Measurements from ENCODE around the gene VPS18.

The VPS18 gene

DNA sequence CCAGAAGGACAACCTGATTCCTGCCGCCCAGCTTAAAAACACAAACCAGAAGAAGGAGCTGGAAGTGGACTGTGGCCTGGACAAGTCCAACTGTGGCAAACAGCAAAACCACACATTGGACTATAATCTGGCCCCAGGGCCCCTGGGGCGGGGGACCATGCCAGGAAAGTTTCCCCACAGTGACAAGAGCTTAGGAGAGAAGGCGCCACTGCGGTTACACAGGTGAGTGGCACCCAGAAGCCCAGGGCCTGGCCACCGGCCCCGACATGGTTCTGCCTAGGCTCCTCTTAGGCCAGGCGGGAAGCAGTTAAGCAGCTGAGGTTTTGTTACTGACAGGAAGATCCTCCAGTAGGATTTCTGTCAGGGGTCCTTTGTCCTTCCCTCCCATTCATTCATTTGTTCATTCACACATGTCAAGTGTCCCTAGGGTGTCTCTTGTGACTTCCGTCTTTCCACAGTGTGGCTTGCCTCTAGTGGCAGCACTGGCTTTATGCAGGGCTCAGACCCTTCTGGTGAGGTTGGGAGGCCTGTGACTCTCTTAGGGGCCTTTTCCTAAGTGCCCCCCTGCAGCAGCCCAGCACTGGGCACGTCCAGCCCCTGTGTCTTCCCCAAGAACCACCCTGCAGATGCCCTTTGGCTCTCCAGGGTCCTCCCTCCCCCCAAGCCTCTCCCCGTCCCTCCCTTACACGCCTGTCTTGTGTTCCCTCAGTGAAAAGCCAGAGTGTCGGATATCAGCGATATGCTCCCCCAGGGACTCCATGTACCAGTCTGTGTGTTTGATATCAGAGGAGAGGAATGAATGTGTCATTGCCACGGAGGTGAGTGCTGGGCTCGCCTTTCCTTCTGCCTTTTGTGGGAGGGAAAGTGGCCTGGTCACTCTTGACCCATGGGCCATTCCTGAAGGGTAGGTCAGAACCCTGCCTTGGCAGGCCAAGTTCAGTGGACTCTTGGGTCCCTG, 42.7 kb downstream of the VPS18 start:
- DNase-seq, result no peak

DNA sequence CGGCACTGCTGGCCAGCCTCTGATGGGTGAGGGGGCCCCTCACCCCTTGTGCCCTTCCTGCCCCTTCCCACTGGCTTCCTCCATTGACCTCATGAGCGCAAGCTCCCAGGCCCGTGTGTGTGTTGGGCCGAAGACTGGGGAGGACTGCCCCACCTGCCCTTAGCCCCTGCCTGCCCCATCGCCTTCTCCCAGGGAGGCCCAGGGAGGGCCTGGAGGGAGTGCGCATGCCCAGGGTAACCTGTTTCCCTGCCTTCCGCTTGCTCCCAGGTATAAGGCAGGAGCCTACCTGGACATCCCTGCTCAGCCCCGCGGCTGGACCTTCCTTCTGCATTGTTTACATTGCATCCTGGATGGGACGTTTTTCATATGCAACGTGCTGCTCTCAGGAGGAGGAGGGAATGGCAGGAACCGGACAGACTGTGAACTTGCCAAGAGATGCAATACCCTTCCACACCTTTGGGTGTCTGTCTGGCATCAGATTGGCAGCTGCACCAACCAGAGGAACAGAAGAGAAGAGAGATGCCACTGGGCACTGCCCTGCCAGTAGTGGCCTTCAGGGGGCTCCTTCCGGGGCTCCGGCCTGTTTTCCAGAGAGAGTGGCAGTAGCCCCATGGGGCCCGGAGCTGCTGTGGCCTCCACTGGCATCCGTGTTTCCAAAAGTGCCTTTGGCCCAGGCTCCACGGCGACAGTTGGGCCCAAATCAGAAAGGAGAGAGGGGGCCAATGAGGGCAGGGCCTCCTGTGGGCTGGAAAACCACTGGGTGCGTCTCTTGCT, 43.7 kb downstream of the VPS18 start:
- DNase-seq, result no peak

DNA sequence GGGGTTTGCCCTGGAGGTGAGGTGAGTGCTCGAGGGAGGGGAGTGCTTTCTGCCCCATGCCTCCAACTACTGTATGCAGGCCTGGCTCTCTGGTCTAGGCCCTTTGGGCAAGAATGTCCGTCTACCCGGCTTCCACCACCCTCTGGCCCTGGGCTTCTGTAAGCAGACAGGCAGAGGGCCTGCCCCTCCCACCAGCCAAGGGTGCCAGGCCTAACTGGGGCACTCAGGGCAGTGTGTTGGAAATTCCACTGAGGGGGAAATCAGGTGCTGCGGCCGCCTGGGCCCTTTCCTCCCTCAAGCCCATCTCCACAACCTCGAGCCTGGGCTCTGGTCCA, 44.3 kb downstream of the VPS18 start:
- DNase-seq, result no peak

DNA sequence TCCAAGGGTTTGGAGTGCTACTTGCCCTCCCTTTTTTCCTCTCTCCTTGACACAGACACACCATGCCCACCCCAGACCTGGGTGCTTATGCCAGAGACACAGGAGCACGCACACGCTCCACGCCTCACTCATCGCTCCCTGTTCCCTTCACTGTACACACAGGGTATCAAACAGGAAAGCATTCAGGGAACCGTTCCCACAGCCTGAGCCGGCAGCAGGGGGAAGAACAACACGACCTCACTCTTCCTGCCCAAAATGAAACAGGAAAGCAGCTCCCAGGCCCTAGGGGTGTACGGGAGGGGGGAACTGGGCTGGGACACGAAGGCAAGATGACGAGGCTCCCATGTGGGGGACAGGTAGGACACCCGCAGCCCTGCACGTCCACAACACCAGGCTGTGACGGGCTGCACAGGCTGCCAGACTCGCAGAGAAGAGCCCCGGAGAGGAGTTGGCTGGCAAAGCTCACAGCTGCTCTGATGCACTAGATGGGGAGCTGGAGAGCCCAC, 46.1 kb downstream of the VPS18 start:
- no peak for DNase-seq

DNA sequence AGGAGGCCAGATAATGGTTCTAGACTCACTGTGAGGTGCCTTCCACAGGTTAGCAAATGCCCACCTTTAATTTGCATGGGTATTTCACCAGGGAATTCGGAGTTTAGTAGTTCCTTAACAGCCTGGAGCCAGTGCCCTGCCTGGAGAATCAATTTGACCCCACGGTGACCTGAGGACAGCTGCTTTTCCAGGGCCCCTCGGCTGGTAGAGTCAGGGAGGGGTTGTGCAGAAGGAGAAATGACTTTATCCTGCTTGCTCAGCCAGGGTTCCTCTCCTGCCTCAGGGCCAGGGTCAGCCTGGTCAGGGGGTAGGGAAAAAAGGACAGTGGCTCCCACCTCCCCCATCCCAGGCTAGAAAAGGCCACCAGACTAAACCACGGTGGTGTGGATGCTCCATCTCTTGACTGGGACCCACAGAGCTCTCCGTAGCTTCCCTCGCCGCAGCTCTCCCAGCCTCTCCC, 46.8 kb downstream of the VPS18 start:
- DNase-seq, result no peak

DNA sequence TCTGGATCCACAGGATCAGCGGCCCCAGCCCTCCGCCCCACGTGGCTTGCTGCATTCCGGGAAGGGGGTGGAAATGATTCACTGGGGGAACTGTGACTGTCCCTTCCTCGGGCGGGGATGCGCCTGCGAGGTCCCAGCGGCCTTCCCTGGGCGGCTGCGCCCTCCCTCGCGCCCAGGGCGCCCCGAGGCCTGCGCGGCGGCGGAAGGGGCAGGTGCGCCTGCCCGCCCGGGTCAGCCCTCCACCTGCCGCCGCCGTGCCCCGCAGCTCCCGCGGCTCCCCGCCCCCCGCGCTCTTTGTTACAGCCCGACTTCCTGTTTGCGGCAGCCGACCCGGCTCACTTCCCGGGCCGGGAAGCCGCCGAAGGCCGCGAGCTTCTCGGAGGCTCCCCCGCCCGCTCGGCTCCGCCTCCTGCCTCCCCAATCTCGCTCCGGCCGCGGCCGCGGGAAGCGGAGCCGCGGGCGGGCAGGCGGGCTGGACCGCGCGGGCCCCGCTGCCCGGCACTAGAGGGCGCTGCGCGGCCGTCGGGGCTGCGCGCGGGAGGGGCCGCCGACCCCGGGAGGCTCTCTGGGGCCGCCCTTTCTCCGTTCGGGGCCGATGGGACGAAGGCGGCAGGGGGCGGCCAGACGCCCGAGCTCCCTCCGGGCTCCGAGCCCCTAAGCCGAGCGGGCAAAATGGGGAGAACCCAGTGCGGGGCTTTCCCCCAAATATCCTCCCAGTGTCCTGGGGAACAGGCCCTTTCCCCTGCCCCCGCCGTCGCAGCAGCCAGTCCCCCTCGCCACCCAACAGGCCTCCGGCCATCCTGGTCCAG, 47.5 kb downstream of the VPS18 start:
- peak; percentile 81 for DNase-seq

DNA sequence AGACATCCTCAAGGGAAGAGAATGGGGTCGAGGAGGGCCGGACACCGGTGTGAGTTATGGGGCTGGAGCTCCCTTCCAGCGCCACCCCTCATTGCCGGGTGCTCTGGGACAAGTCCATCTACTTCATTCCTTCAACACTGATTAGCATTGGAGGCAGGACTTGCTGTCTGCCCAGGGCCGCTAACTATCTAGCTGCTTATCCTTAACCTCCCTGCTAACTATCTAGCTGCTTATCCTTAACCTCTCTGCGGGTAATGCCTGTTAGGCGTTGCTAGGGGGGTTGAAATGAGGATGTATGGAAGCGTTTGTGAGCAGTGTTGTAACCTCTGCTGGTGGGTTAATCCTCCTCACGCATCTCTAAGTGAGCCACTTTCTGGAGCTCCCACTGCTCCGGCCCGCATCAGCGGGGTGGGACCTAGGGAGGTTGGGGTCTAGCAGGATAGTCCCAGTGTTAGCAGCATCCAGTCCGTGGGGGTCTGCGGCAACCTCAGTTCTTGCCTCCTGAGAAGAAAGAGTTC, 48.1 kb downstream of the VPS18 start:
- DNase-seq, result no peak

DNA sequence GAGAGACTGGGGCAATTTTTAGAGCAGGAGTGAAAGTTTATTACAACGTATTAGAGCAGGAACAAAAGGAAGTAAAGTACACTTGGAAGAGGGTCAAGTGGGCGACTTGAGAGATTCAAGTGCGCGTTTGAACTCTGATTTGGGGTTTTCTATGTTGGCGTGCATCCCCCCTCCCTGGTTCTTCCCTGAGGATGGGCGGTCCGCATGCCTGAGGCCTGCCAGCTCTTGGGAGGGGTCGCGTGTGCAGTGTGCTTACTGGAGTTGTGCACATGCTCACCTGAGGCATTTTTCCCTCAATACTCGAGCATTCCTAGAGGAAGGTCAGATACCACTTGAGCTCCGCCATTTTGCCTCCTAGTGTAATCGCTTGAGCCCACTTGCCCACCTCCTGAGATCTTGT, 48.6 kb downstream of the VPS18 start:
- DNase-seq, result no peak

DNA sequence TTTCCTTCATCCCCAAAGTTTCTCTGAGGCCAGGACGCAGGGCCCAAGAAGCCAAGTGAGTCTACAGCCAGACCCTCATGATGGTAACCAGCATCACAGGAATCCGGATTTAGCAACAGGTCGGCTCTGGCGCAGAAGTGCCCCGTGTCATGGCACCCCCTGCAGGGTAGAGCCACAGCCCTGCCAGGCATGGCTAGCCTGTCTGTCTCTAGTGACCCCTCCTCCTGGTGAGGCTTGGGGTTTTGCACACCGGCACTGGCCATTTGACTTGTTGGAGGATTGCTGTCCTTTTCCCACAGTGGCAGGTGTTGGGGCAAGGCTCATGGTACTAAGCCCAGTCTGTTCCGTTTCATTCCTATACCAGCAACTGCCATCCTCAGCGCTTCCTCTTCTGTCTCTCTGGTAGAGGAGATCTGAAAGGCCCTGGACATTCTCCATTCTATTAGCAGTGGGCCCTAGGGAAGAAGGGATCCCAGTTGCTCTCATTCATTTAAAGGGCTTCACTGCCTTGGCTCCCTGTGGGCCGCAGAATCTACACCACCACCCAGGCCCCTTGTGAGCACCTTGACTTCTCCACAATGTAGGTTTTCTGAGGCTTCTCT, 49.6 kb downstream of the VPS18 start:
- DNase-seq, result no peak

DNA sequence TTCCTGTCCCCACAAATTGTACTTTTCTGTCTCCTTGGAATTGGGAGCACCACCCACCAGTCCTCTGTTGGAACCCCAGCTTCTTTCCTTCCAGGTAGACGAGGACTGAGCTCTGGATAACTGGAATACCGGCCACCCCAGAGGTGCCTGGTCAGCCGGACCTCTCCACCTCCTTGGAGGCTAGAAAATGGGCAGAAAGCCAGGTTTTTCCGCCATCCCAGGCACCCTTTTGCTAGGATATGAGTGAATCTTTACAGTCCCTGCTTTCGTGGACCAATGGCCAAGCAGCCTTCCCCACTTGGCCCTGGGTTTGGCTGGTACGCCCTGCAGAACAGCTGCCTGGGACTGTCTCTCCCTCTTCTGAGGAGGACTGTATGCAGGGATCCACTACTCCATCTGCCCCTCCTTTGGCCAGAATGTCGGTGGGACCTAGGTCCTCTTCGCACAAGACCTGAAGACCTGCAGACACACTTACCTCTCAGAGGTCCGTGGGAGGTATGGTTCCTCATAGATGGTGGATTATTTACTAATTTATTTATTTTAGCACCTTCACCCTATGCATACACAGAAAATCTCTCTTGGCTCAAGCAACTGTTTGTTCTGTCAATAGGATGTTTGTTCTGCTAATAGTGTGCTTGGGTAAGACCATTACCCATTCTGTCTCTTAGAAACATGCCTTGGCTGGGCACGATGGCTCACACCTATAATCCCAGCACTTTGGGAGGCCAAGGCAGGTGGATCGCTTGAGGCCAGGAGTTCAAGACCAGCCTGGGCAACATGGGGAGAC, 50.5 kb downstream of the VPS18 start:
- DNase-seq, result no peak

DNA sequence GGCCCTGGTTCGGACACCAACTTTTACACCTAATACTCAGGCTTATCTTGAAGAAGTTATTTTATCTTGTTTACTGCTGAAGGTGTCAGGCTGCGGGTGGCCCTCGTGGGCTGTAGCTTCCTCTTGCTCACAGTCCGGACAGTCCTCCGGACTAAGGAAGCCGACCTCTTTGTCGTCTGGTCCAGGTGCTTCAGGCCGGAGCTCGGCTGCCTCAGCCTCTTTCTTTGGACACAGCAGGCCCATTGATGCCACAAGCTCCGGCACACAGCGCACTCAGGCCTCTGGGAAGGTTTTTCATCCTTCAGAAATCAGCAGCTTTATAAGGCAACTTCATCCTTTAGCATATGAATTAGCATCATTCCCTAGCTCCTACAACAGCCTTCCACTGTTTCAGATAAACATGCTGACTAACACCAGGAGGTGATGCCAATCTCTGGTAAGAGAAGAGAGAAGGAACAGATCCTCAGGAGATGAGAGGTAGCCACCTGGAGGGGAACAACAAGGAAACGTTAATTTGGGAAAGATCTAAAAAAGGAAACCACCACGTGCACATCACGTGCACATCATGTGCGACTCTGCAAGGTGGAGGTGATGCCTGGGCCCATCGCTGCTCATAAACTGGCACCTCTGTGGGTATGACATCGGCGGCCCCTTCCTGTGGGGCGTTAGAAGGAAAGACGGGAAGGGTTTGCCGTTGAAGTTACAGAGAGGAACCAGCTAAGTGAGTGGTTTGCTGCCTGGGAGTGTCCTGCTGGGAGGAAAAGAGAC, 54.6 kb downstream of the VPS18 start:
- DNase-seq, result no peak

DNA sequence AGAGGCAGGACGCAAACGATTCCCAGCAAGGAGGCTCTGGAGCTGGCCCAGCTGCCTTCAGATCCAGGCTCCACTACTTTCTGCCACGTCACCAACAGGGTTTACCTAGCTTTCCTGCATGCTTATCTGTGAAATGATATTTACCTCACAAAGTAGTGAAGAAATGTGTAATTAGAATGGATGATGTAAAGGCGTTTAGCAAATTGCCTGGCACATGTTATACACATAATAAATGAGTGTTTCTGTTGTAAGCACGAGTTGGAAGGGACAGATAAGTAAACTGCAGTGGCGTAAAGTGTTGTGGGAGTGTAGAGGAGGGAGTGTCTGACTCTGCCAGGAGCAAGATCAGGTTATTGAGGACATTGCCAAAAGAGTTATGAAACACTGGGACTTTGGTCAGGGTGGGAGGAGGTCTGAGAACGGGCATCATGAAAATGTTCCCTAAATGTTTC, 55.5 kb downstream of the VPS18 start:
- no peak for DNase-seq

DNA sequence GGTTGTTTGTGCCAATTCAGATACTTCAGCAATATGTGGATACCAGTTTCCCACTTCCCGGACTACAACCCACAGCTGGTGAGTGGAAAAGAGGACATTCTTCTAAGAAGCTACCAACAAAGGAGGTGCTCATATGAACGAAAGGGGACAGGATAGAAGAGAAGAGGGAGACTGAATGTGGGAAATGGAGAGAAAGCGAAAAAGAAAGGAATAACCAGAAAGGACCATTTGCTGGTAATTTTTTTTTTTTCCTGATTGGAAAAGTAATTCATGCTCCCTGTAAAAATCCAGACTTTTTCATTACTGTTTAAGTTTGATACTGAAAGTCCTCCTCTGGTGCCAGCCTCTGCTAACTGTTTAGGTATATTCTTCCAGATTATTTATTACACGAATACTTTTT, 57.5 kb downstream of the VPS18 start:
- no peak for DNase-seq

DNA sequence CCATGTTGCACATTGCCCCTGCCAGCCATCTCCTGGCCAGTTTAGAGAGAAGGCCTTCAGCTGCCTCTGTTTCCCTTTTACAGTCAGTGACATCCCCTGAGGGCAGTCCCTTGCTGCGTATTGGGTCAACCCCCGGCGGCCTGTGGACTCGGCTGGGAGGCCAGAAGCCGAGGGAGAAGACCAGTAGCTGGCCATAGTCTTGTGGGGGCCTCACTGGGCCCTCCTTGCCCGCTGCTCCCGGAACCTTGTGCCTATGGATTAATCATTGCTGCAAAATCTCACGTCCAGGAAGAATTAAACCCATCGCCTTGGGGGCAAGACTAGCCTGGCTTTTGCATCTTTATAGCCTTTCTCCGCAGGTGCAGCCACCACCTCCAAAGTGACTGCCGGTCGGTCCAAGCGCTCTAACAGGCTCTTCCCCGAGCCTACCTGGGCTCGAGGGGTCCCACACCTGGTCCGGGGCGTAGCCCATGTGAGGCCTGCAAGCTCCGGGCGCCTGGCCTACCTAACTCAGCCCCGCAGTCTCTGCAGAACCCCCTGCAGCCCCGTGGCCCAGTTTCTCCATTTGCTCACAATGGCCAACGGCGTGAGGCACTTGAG, 58.2 kb downstream of the VPS18 start:
- no peak for DNase-seq

DNA sequence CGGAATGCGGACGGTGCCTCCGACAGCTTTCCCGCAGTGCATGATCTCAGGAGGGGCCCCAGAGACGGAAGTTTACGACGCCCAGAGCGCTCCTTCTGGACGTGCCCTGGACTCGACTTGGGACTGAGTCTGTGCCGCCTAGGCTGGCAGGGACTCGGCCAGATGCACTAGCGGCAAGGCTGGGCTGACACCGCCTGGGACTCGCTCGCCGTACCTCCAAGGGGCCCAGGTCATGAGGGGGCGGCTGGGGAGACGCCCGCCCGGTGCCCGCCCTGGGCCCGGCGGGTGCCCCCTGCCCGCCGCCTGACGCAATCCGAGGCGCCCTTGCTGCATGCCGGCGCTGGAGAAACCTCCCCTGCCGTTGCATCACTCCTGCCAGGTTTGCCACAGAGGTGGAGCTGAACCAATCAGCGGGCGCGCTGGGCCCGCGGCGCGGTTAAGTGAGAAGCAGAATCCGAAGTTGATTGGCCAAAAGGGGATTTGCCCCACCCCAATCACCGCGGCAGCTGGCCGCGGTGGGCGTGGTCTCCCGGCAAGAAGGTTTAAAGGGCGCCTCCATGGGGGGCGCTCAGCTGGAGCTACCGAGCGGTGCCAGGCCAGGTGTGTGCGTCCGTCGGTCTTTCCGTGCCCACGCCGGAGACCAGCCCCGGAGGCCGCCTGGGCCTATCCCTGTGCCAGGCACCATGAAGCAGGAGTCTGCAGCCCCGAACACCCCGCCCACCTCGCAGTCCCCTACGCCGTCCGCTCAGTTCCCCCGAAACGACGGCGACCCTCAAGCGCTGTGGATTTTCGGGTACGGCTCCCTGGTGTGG, 58.9 kb downstream of the VPS18 start, which contains the start of gene CHAC1:
Gene CHAC1, plus strand, starts transcription at position 571 of the 812 bp plus-strand sequence. Its CDS starts 113 bp downstream, at position 684.
- DNase-seq, result peak; percentile 88

Measured in right forelimb (tissue), 1 donor.